Left colon (tissue), 2 donors: ENCODE measurements around the gene GRM7. TPM values are rescaled to one million over a fixed set of nuclear protein-coding genes. Genes with fewer than 3 reads are reported as not detected.

Experiments
- ATAC-seq: fragments of 200-7000 bp; cut with Tn5 transposase; one replicate; pipeline ENCODE4 v1.9.1; 2020; ENCODE audit warnings: mild to moderate bottlenecking, moderate library complexity
- DNase-seq, 2 donors: peaks; one replicate each; pipeline ENCODE4 v3.0.0-alpha.2; 2020
- intact Hi-C, 2 donors: fragments of 100-400 bp; cut with DNase I in 1 of 2; cut with micrococcal nuclease in 1 of 2; formaldehyde crosslinking; loops; one replicate each; pipeline versions ENCODE4 v1.11.2 to v1.14.0; 2022; cut with DNase I, micrococcal nuclease
- total RNA-seq, 2 donors: library from RNA; stranded (reverse); fragmentation: NEBNext Ultra II Directional; extraction: Animal tissue kit (Norgen Biotek cat#: 25700); gene quantifications; one replicate each; pipeline ENCODE4 v1.2.1, GENCODE V29; 2021
- donor health status: DM: no; HTN: no; CAD: no.
- donor health status: DM: yes; HTN: yes; CAD: no.

The GRM7 gene
- total RNA-seq, 2 donors from 2014 or later = 0.12 to 0.59 TPM

GRCh38 chr3:7095116-7095515 is 234.2 kb downstream of the GRM7 start:
- DNase-seq = no peak
- ATAC-seq = no peak
- intact Hi-C loops = no loop called here

- intact Hi-C loops = no loop called here
- ATAC-seq (no peak), DNase-seq (no peak)
Observed at GRCh38 chr3:7100136-7100535, 239.2 kb downstream of the GRM7 start.

GRCh38 chr3:7106635-7107034 is 245.7 kb downstream of the GRM7 start:
- intact Hi-C loops = no loop called here
- no peak for ATAC-seq
- no peak for DNase-seq

GRCh38 chr3:7112523-7113056 is 251.7 kb downstream of the GRM7 start:
- intact Hi-C loops = no loop called here
- DNase-seq (no peak), ATAC-seq (no peak)

- intact Hi-C loops = no loop called here
- no peak for DNase-seq
- no peak for ATAC-seq
Observed at GRCh38 chr3:7144697-7145308, 283.9 kb downstream of the GRM7 start.

- no peak for DNase-seq
- ATAC-seq = no peak
- intact Hi-C loops = no loop called here
Observed at GRCh38 chr3:7146529-7146928, 285.6 kb downstream of the GRM7 start.

- DNase-seq (no peak), ATAC-seq (no peak)
- intact Hi-C loops = no loop called here
Observed at GRCh38 chr3:7158516-7158915, 297.6 kb downstream of the GRM7 start.

GRCh38 chr3:7160689-7161088 is 299.8 kb downstream of the GRM7 start:
- ATAC-seq = no peak
- intact Hi-C loops = no loop called here
- DNase-seq = no peak

GRCh38 chr3:7166460-7166859 is 305.5 kb downstream of the GRM7 start:
- DNase-seq (no peak), ATAC-seq (no peak)
- intact Hi-C loops = no loop called here

- DNase-seq (peak in 1 of 2 donors; percentile 5), ATAC-seq (peak; percentile 64)
- intact Hi-C loops = no loop called here
Observed at GRCh38 chr3:7171493-7171892, 310.6 kb downstream of the GRM7 start.

GRCh38 chr3:7172996-7173395 is 312.1 kb downstream of the GRM7 start:
- intact Hi-C loops = no loop called here
- DNase-seq (no peak), ATAC-seq (no peak)

- intact Hi-C loops = no loop called here
- no peak for ATAC-seq
- DNase-seq = no peak
Observed at GRCh38 chr3:7188551-7188950, 327.6 kb downstream of the GRM7 start.

- DNase-seq = no peak
- ATAC-seq = no peak
Observed at GRCh38 chr3:7190095-7190494, 329.2 kb downstream of the GRM7 start.

GRCh38 chr3:7193269-7193668 is 332.4 kb downstream of the GRM7 start:
- intact Hi-C loops = no loop called here
- ATAC-seq = no peak
- DNase-seq = no peak

More at GRCh38 chr3:7190095-7190494, 329.2 kb downstream of the GRM7 start:
- intact Hi-C loops = no loop called here

- intact Hi-C loops = no loop called here
- ATAC-seq (no peak), DNase-seq (no peak)
Observed at GRCh38 chr3:7194071-7194835, 333.3 kb downstream of the GRM7 start.

- intact Hi-C loops = no loop called here
- ATAC-seq = no peak
Observed at GRCh38 chr3:7195934-7196333, 335.0 kb downstream of the GRM7 start.

GRCh38 chr3:7201784-7202183 is 340.9 kb downstream of the GRM7 start:
- DNase-seq = no peak
- ATAC-seq = no peak
- intact Hi-C loops = no loop called here

More at GRCh38 chr3:7195934-7196333, 335.0 kb downstream of the GRM7 start:
- DNase-seq = no peak

- DNase-seq (no peak), ATAC-seq (no peak)
- intact Hi-C loops = no loop called here
Observed at GRCh38 chr3:7203969-7204847, 343.3 kb downstream of the GRM7 start.

GRCh38 chr3:7204848-7205156 is 343.9 kb downstream of the GRM7 start:
- ATAC-seq (no peak), DNase-seq (no peak)
- intact Hi-C loops = no loop called here

GRCh38 chr3:7205535-7205934 is 344.6 kb downstream of the GRM7 start:
- ATAC-seq = no peak
- no peak for DNase-seq
- intact Hi-C loops = no loop called here
